GM12878 (cell line): ENCODE data around the gene TMX4. TPM values are rescaled to one million over a fixed set of nuclear protein-coding genes. Genes with fewer than 3 reads are reported as not detected.

Experiments
- ATAC-seq: fragments of 200-7000 bp; cut with Tn5 transposase; 3 replicates; pipeline ENCODE4 v1.9.1; 2020; ENCODE audit warnings: mild to moderate bottlenecking, moderate library complexity
- BruUV-seq: library from RNA; stranded (reverse); fragments of 400-500 nt; replicated peaks from 2 replicates; lab custom pipeline; 2021; lab: Mats Ljungman, UMichigan
- CTCF ChIA-PET: fragments of 300-600 bp; sonication (Branson Sonifier 250); formaldehyde crosslinking; extraction: SDS; loops from one replicate; lab custom pipeline; 2021; ENCODE audit warnings: inconsistent platforms; lab: Yijun Ruan, JAX
- POLR2A ChIA-PET: fragments of 350-600 bp; formaldehyde crosslinking; extraction: SDS; loops from one replicate; lab custom pipeline; 2021; ENCODE audit warnings: inconsistent platforms; lab: Charles Lee
- RAD21 ChIA-PET: fragments of 300-600 bp; sonication (Branson Sonifier 250); formaldehyde crosslinking; loops from one replicate; lab custom pipeline; 2023; ENCODE audit warnings: antibody characterized with exemption; ENCODE audit not compliant: unreplicated experiment; lab: Charles Lee
- SMC1A ChIA-PET: fragments of 300-600 bp; sonication (Branson Sonifier 250); formaldehyde crosslinking; loops from one replicate; lab custom pipeline; 2023; ENCODE audit not compliant: unreplicated experiment, uncharacterized antibody; lab: Charles Lee
- DNase-seq: peaks from one replicate; pipeline ENCODE4 v3.0.0-alpha.2; 2011; ENCODE audit warnings: low read depth, low spot score
- FAIRE-seq: peaks from 3 replicates; lab custom pipeline; 2011; peaks lifted over from hg19 to GRCh38; lab: Jason Lieb, UNC
- H2AFZ ChIP-seq: 2 replicates; pipeline ENCODE4 v1.6.0; 2011; ENCODE audit warnings: low read depth, low read length, control low read depth; ENCODE audit not compliant: control insufficient read depth
- H3K27ac ChIP-seq: 2 replicates; pipeline ENCODE4 v1.5.1; 2011; ENCODE audit warnings: control low read depth; ENCODE audit not compliant: control insufficient read depth, insufficient read depth
- H3K27me3 ChIP-seq, 2 experiments: replicated peaks in 1 of 2; 2 replicates each; pipeline versions ENCODE4 v1.6.0 to v1.6.1; 2011; ENCODE audit warnings: low read length in 1 of 2; ENCODE audit not compliant: control insufficient read depth in 2 of 2, insufficient read depth in 2 of 2
- H3K36me3 ChIP-seq, 2 experiments: 2 replicates each; pipeline ENCODE4 v1.5.1; 2011; ENCODE audit warnings: low read length in 1 of 2; ENCODE audit not compliant: control insufficient read depth in 2 of 2, insufficient read depth in 2 of 2
- H3K4me1 ChIP-seq: 2 replicates; pipeline ENCODE4 v1.6.1; 2011; ENCODE audit warnings: mild to moderate bottlenecking, low read length, moderate library complexity, mixed read lengths; ENCODE audit not compliant: control insufficient read depth, insufficient read depth
- H3K4me2 ChIP-seq: 2 replicates; pipeline ENCODE4 v1.6.0; 2011; ENCODE audit warnings: control low read depth; ENCODE audit not compliant: control insufficient read depth, insufficient read depth
- H3K4me3 ChIP-seq: fragments of 200-600 bp; sonication (generic); 2 replicates; pipeline ENCODE4 v1.5.1; 2016
- H3K79me2 ChIP-seq: 2 replicates; pipeline ENCODE4 v1.6.0; 2011; ENCODE audit warnings: low read length; ENCODE audit not compliant: control insufficient read depth, insufficient read depth
- H3K9ac ChIP-seq: 2 replicates; pipeline ENCODE4 v1.8.0; 2011; ENCODE audit warnings: low read length, control low read depth, mixed read lengths; ENCODE audit not compliant: control insufficient read depth, insufficient read depth
- H3K9me3 ChIP-seq: replicated peaks from 3 replicates; pipeline ENCODE4 v1.5.1; 2011; ENCODE audit warnings: mild to moderate bottlenecking, low read length; ENCODE audit not compliant: control insufficient read depth, insufficient read depth
- H4K20me1 ChIP-seq: 2 replicates; pipeline ENCODE4 v1.6.0; 2011; ENCODE audit not compliant: control insufficient read depth, insufficient read depth
- BACH1 ChIP-seq: fragments of 450-650 bp; IDR thresholded peaks from 2 replicates; pipeline ENCODE4 v1.6.1; 2017; ENCODE audit warnings: mild to moderate bottlenecking, borderline replicate concordance
- CEBPB ChIP-seq, 2 experiments: fragments of 150-350 bp in 1 of 2; IDR thresholded peaks; 2 replicates each; pipeline ENCODE4 v1.6.1; 2012 to 2014; ENCODE audit warnings: low read depth in 2 of 2, low read length in 2 of 2, borderline replicate concordance in 1 of 2, inconsistent platforms in 1 of 2
- MYB ChIP-seq: fragments of 150-350 bp; IDR thresholded peaks from 2 replicates; pipeline ENCODE4 v1.6.1; 2014; ENCODE audit warnings: mild to moderate bottlenecking, low read depth, low read length, borderline replicate concordance
- RELA ChIP-seq: fragments of 450-650 bp; IDR thresholded peaks from 2 replicates; pipeline ENCODE4 v1.8.0; 2014; ENCODE audit warnings: borderline replicate concordance; ENCODE audit not compliant: partially characterized antibody
- SIX5 ChIP-seq: IDR thresholded peaks from 2 replicates; pipeline ENCODE4 v1.6.1; 2011; ENCODE audit warnings: mild to moderate bottlenecking, low read depth, low read length, moderate library complexity; ENCODE audit not compliant: severe bottlenecking
- YY1 ChIP-seq: IDR thresholded peaks from 2 replicates; pipeline ENCODE4 v1.6.1; 2011; ENCODE audit warnings: low read depth, mild to moderate bottlenecking, low read length
- WGBS: methylation state at CpG from one replicate; pipeline ENCODE4 v1.1.6; 2016; ENCODE audit warnings: low lambda C conversion rate; ENCODE audit not compliant: insufficient replicate concordance, insufficient coverage; ENCODE audit errors: missing lambda C conversion rate; 5-methylcytosine and 5-hydroxymethylcytosine counted together
- in situ Hi-C: fragments of 300-500 bp; cut with MboI; formaldehyde crosslinking; loops from 9 replicates; pipeline ENCODE4 v1.14.3; 2018; ENCODE audit warnings: mixed read lengths
- intact Hi-C: fragments of 100-400 bp; cut with micrococcal nuclease; formaldehyde crosslinking; loops from one replicate; pipeline ENCODE4 v1.14.2; 2022; ENCODE audit not compliant: unreplicated experiment
- polyA plus RNA-seq, 11 experiments: library from polyadenylated mRNA; depleted of rRNA in 4 of 11; unstranded in 6 of 11; stranded (reverse) in 5 of 11; fragments of >200 nt; fragmentation: Nextera tagmentation in 4 of 11; fragmentation: Illumina TruSeq in 1 of 11; extraction: Ambion mirVana in 4 of 11; extraction: Trizol in 1 of 11; gene quantifications; 1 replicate in 1 of 11; 2 replicates in 10 of 11; pipeline versions ENCODE4 v1.2.1 to v1.2.3, GENCODE V29; 2011 to 2016; ENCODE audit warnings: inconsistent platforms in 2 of 11, missing spikeins in 2 of 11, low read depth in 1 of 11
- total RNA-seq, 4 experiments: library from RNA; depleted of rRNA in 3 of 4; stranded (reverse); fragments of >200 nt in 3 of 4; fragmentation: Illumina TruSeq in 1 of 4; extraction: Trizol in 1 of 4; gene quantifications; 2 replicates each; pipeline versions ENCODE4 v1.2.1 to v1.2.3, GENCODE V29; 2013 to 2021
- TF ChIP-seq, protein P1 (sequence below): IDR thresholded peaks from 2 replicates; pipeline ENCODE4 v1.6.1; 2011; ENCODE audit warnings: borderline replicate concordance, low read depth, mild to moderate bottlenecking, moderate library complexity, low read length; ENCODE audit not compliant: insufficient read depth, poor library complexity, severe bottlenecking
- TF ChIP-seq, protein P2 (sequence below): fragments of 450-650 bp; IDR thresholded peaks from 2 replicates; pipeline ENCODE4 v1.6.1; 2016; ENCODE audit warnings: mild to moderate bottlenecking

TMX4 gene
- total and polyA plus RNA-seq, 10 of the 15 experiments (the other 5 are each of a cell fraction or from before 2014, with no cell fraction given), result 3.9 to 19.9 (median 11.1) TPM

DNA sequence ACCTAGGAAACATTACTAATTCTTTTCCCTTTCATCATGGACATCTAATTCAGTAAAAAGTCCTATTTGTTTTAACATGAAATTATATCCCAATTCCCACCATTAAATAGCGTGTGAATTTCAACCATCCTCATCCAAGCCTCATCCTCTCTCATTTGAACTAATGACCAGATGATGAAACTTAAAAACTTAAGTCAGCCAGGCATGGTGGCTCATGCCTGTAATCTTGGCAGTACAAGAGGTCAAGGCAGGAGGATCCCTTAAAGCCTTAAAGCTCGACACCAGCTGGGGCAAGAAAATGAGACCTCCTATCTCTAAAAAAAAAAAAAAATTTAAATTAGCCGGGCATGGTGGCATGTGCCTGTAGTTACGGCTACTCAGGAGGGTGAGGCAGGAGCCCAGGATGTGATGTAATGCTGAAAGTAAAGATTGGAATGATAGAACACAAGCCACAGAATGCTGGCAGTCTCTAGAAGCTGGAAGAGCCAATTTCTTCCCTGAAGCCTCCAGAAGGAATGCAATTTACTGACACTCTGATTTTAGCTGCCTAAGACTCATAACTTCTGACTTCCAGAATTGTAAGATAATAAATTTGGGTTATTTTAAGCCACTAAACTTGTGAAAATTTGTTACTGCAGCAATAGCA is 52.2 kb downstream of the TMX4 start:
- ATAC-seq (no peak), DNase-seq (no peak), FAIRE-seq (no peak)
- H3K9ac ChIP-seq, result no peak overlapping the region
- no peak overlapping the region for H3K4me2 ChIP-seq
- H3K4me1 ChIP-seq, result no peaks in the 10 kb centered on the region
- in situ Hi-C loops, result no loop called here
- no peaks in the 10 kb centered on the region for H4K20me1 ChIP-seq
- no TSS peak for BruUV-seq
- no peaks in the 10 kb centered on the region for H3K36me3 ChIP-seq
- RAD21 ChIA-PET, result no interaction called here
- SMC1A ChIA-PET, result no interaction called here
- CTCF ChIA-PET, result interaction anchor here (0.8 to 1.0 kb wide), 2 partner anchors 29 to 31 kb away, joined by 3 to 4 read pairs; no protein-coding TSS in a partner anchor
- no peaks in the 10 kb centered on the region for H3K27me3 ChIP-seq
- TF ChIP-seq YY1, result no peak
- TF ChIP-seq, protein P1, sequence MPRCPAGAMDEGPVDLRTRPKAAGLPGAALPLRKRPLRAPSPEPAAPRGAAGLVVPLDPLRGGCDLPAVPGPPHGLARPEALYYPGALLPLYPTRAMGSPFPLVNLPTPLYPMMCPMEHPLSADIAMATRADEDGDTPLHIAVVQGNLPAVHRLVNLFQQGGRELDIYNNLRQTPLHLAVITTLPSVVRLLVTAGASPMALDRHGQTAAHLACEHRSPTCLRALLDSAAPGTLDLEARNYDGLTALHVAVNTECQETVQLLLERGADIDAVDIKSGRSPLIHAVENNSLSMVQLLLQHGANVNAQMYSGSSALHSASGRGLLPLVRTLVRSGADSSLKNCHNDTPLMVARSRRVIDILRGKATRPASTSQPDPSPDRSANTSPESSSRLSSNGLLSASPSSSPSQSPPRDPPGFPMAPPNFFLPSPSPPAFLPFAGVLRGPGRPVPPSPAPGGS, result no peak
- no peak for TF ChIP-seq MYB
- TF ChIP-seq CEBPB (IDR thresholded peaks at IDR 0.05; ENCODE audit: borderline replicate concordance in 1 of 2, low read depth in 2 of 2, low read length in 2 of 2), result no peak
- no peak for TF ChIP-seq BACH1
- no peak for TF ChIP-seq SIX5
- no peak for TF ChIP-seq RELA
- TF ChIP-seq, protein P2, sequence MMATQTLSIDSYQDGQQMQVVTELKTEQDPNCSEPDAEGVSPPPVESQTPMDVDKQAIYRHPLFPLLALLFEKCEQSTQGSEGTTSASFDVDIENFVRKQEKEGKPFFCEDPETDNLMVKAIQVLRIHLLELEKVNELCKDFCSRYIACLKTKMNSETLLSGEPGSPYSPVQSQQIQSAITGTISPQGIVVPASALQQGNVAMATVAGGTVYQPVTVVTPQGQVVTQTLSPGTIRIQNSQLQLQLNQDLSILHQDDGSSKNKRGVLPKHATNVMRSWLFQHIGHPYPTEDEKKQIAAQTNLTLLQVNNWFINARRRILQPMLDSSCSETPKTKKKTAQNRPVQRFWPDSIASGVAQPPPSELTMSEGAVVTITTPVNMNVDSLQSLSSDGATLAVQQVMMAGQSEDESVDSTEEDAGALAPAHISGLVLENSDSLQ, result no peak
- TF ChIP-seq, all 136 proteins: peak for 0
- POLR2A ChIA-PET, result no interaction called here
- intact Hi-C loops, result no loop called here
- WGBS, result 37% methylated on average over 4 of the region's 4 CpGs
- no peak overlapping the region for H3K4me3 ChIP-seq
- H3K27ac ChIP-seq, result no peak overlapping the region
- no peaks in the 10 kb centered on the region for H3K79me2 ChIP-seq
- H2AFZ ChIP-seq, result no peak overlapping the region
- no peaks in the 10 kb centered on the region for H3K9me3 ChIP-seq
